Testis (tissue), 3 donors: ENCODE results near the gene ITIH4. TPM values are rescaled to one million over a fixed set of nuclear protein-coding genes. Genes with fewer than 3 reads are reported as not detected.
A peak's percentile ranks its signal among the peaks of the same experiment; 100 is the strongest.

ENCODE experiments used
- DNase-seq: peaks from one replicate; pipeline ENCODE4 v3.0.0-alpha.2; 2019
- H3K27ac ChIP-seq, 2 donors: fragments of 200-600 bp; sonication (generic); one replicate each; pipeline ENCODE4 v1.5.1; 2019
- H3K27me3 ChIP-seq: fragments of 200-600 bp; sonication (generic); one replicate; pipeline ENCODE4 v1.5.1; 2019
- H3K36me3 ChIP-seq: fragments of 200-600 bp; sonication (generic); one replicate; pipeline ENCODE4 v1.5.1; 2017; ENCODE audit warnings: low read depth; ENCODE audit errors: missing control alignments
- H3K4me1 ChIP-seq: fragments of 200-600 bp; sonication (generic); one replicate; pipeline ENCODE4 v1.5.1; 2019
- H3K4me3 ChIP-seq, 2 donors: fragments of 200-600 bp; sonication (generic); one replicate each; pipeline ENCODE4 v1.5.1; 2017 to 2019
- H3K9me3 ChIP-seq: fragments of 200-600 bp; sonication (generic); one replicate; pipeline ENCODE4 v1.5.1; 2017
- POLR2A ChIP-seq: fragments of 450-650 bp; IDR thresholded peaks from one replicate; pipeline ENCODE4 v1.6.1; 2017; ENCODE audit warnings: antibody characterized with exemption, mild to moderate bottlenecking, moderate library complexity
- WGBS, 2 donors: methylation state at CpG; one replicate each; pipeline ENCODE4 v1.1.5; 2018; 5-methylcytosine and 5-hydroxymethylcytosine counted together
- intact Hi-C: fragments of 100-400 bp; cut with DNase I; formaldehyde crosslinking; loops from one replicate; pipeline ENCODE4 v1.15.1; 2023; ENCODE audit warnings: low total_unique reads
- polyA plus RNA-seq: library from polyadenylated mRNA; stranded (reverse); fragments of 350-450 nt; fragmentation: Illumina TruSeq; extraction: RNeasy Lipid Tissue Mini Kit (QIAGEN cat#74804); gene quantifications from one replicate; pipeline ENCODE4 v1.2.3, GENCODE V29; 2014; ENCODE audit warnings: low read depth, low replicate concordance; ENCODE audit not compliant: insufficient read depth
- total RNA-seq, 2 donors: library from RNA; depleted of rRNA; stranded (reverse); fragments of >200 nt; gene quantifications; one replicate each; pipeline ENCODE4 v1.2.3, GENCODE V29; 2016
- TF ChIP-seq, protein P1 (sequence below), 3 experiments: fragments of 450-650 bp in 2 of 3; fragments of 200-600 bp in 1 of 3; sonication (generic) in 1 of 3; IDR thresholded peaks; one replicate each; pipeline ENCODE4 v1.5.1; 2016 to 2019; ENCODE audit warnings: antibody characterized with exemption in 3 of 3, mild to moderate bottlenecking in 2 of 3, moderate library complexity in 1 of 3

The ITIH4 gene
- total and polyA plus RNA-seq, 3 donors from 2014 or later = 16.8 to 30.2 (median 19.9) TPM

- Histone ChIP-seq H3K9me3 (no peaks in the 10 kb centered on the region), H3K27ac (peak overlapping the region in 1 of 2 donors; percentile 67), H3K4me3 (no peak overlapping the region), H3K36me3 (no peaks in the 10 kb centered on the region), H3K4me1 (peaks cover 11% of the 10 kb centered on the region), H3K27me3 (no peaks in the 10 kb centered on the region)
- 68 to 76% methylated on average over 17 to 18 of the region's 18 CpGs for WGBS, 2 donors
- TF ChIP-seq POLR2A = no peak
- TF ChIP-seq, protein P1, sequence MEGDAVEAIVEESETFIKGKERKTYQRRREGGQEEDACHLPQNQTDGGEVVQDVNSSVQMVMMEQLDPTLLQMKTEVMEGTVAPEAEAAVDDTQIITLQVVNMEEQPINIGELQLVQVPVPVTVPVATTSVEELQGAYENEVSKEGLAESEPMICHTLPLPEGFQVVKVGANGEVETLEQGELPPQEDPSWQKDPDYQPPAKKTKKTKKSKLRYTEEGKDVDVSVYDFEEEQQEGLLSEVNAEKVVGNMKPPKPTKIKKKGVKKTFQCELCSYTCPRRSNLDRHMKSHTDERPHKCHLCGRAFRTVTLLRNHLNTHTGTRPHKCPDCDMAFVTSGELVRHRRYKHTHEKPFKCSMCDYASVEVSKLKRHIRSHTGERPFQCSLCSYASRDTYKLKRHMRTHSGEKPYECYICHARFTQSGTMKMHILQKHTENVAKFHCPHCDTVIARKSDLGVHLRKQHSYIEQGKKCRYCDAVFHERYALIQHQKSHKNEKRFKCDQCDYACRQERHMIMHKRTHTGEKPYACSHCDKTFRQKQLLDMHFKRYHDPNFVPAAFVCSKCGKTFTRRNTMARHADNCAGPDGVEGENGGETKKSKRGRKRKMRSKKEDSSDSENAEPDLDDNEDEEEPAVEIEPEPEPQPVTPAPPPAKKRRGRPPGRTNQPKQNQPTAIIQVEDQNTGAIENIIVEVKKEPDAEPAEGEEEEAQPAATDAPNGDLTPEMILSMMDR (IDR thresholded peaks at IDR 0.05) = no peak
- intact Hi-C loops = no loop called here
- DNase-seq = no peak
These were observed 14.0 kb upstream of the ITIH4 start for GRCh38 chr3:52844290-52844975.

GRCh38 chr3:52843881-52844280, 13.4 kb upstream of the ITIH4 start:
- peaks cover 11% of the 10 kb centered on the region for H3K4me1 ChIP-seq
- no peaks in the 10 kb centered on the region for H3K36me3 ChIP-seq
- H3K27me3 ChIP-seq = no peaks in the 10 kb centered on the region
- peak overlapping the region in 1 of 2 donors; percentile 67 for H3K27ac ChIP-seq
- TF ChIP-seq, protein P1 (IDR thresholded peaks at IDR 0.05) = no peak
- TF ChIP-seq POLR2A = no peak
- 80 to 87% methylated on average over 2 of the region's 2 CpGs for WGBS, 2 donors
- no peak overlapping the region for H3K4me3 ChIP-seq
- H3K9me3 ChIP-seq = no peaks in the 10 kb centered on the region
- DNase-seq = no peak
- intact Hi-C loops = no loop called here

- H3K36me3 ChIP-seq = no peaks in the 10 kb centered on the region
- no peaks in the 10 kb centered on the region for H3K9me3 ChIP-seq
- no peak for DNase-seq
- peaks cover 11% of the 10 kb centered on the region for H3K4me1 ChIP-seq
- 68 to 72% methylated on average over 20 of the region's 20 CpGs for WGBS, 2 donors
- intact Hi-C loops = no loop called here
- peak overlapping the region in 1 of 2 donors; percentile 67 for H3K27ac ChIP-seq
- TF ChIP-seq, protein P1 (IDR thresholded peaks at IDR 0.05) = no peak
- no peak for TF ChIP-seq POLR2A
- no peak overlapping the region for H3K4me3 ChIP-seq
- no peaks in the 10 kb centered on the region for H3K27me3 ChIP-seq
These were observed 12.8 kb upstream of the ITIH4 start for GRCh38 chr3:52843108-52843865.

DNA sequence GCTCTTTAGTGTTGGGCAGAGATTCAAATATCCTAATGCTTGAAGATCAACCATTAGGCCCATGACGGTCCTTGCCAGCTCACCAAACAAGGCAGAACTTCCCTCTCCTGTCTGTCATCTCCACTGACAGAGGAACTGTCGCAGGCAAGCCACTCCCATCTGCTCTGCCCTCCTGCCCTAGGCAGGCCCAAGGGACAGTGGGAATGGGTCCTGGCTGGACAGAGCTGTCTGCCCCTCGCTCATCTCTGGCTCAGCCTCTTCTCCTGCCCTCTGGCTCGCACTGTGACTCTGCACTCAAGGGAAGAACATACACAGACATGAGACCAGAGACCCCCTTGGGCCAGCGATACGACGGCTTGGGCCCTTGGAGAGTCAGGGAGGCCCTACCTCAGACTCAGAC, 12.0 kb upstream of the ITIH4 start:
- Histone ChIP-seq H3K9me3 (no peaks in the 10 kb centered on the region), H3K36me3 (no peaks in the 10 kb centered on the region), H3K27ac (no peak overlapping the region), H3K4me1 (peaks cover 11% of the 10 kb centered on the region), H3K27me3 (no peaks in the 10 kb centered on the region), H3K4me3 (no peak overlapping the region)
- intact Hi-C loops = no loop called here
- DNase-seq = no peak
- no peak for TF ChIP-seq POLR2A
- TF ChIP-seq, protein P1 (IDR thresholded peaks at IDR 0.05) = no peak
- WGBS, 2 donors = 74 to 91% methylated on average over 6 to 7 of the region's 7 CpGs
